ENCODE results near the gene ILF2. TPM values are rescaled to one million over a fixed set of nuclear protein-coding genes. Genes with fewer than 3 reads are reported as not detected.

Gene ILF2
- total RNA-seq, 2 experiments from 2014 or later, result 193 to 260 TPM

- Mint-ChIP-seq H3K9me3 (ENCODE audit: low read depth) (no peaks in the 10 kb centered on the region), H3K4me3 (no peak overlapping the region), H3K27me3 (peaks cover 33% of the 10 kb centered on the region), H3K4me1 (no peaks in the 10 kb centered on the region), H3K27ac (no peak overlapping the region), H3K36me3 (no peaks in the 10 kb centered on the region)
- DNase-seq (no peak), ATAC-seq (no peak)
- CTCF ChIA-PET, result interaction anchor here (1.4 kb wide), 1 partner anchor 10 kb away, joined by 7 read pairs; the partner anchor contains the start of gene NPR1
Measured at GRCh38 chr1:153688276-153688675, 17.5 kb upstream of the ILF2 start.

- H3K27ac Mint-ChIP-seq, result no peak overlapping the region
- H3K4me3 Mint-ChIP-seq, result no peak overlapping the region
- no peaks in the 10 kb centered on the region for H3K36me3 Mint-ChIP-seq
- no peaks in the 10 kb centered on the region for H3K4me1 Mint-ChIP-seq
- no peak for ATAC-seq
- no peaks in the 10 kb centered on the region for H3K9me3 Mint-ChIP-seq (ENCODE audit: low read depth)
- H3K27me3 Mint-ChIP-seq, result peaks cover 38% of the 10 kb centered on the region
- DNase-seq, result no peak
- CTCF ChIA-PET, result interaction anchor here (1.4 kb wide), 1 partner anchor 9 kb away, joined by 7 read pairs; the partner anchor contains the start of gene NPR1
Measured at GRCh38 chr1:153687346-153688125, 16.7 kb upstream of the ILF2 start.

GRCh38 chr1:153685544-153686340 is 14.9 kb upstream of the ILF2 start:
- H3K4me1 Mint-ChIP-seq, result no peaks in the 10 kb centered on the region
- no peak overlapping the region for H3K4me3 Mint-ChIP-seq
- H3K27ac Mint-ChIP-seq, result no peak overlapping the region
- no peaks in the 10 kb centered on the region for H3K9me3 Mint-ChIP-seq (ENCODE audit: low read depth)
- DNase-seq, result no peak
- H3K36me3 Mint-ChIP-seq, result no peaks in the 10 kb centered on the region
- no peak for ATAC-seq
- CTCF ChIA-PET, result no interaction called here
- H3K27me3 Mint-ChIP-seq, result peaks cover 47% of the 10 kb centered on the region

DNA sequence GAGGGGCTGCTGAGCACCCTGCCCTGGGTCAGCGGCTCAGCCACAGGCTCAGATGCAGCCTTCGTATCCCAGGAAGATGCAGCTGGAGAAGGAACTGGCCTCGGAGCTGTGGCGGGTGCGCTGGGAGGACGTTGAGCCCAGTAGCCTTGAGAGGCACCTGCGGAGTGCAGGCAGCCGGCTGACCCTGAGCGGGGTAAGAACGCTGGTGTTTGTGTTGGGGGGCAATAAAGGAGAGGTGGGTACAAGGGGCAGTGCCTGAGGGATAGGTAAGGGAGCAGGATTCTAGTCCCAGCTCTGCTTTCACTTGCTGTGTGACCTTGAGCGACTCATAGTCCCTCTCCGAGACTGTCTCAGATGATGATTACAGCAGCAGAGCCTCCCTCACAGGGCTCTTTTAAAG is 14.1 kb upstream of the ILF2 start:
- Mint-ChIP-seq H3K27ac (no peak overlapping the region), H3K4me3 (no peak overlapping the region), H3K27me3 (peaks cover 51% of the 10 kb centered on the region), H3K36me3 (no peaks in the 10 kb centered on the region), H3K4me1 (no peaks in the 10 kb centered on the region), H3K9me3 (ENCODE audit: low read depth) (no peaks in the 10 kb centered on the region)
- DNase-seq (no peak), ATAC-seq (no peak)
- CTCF ChIA-PET, result no interaction called here

- no peak overlapping the region for H3K4me3 Mint-ChIP-seq
- no peaks in the 10 kb centered on the region for H3K36me3 Mint-ChIP-seq
- CTCF ChIA-PET, result no interaction called here
- peaks cover 4% of the 10 kb centered on the region for H3K4me1 Mint-ChIP-seq
- DNase-seq (no peak), ATAC-seq (no peak)
- H3K27ac Mint-ChIP-seq, result no peak overlapping the region
- H3K9me3 Mint-ChIP-seq (ENCODE audit: low read depth), result no peaks in the 10 kb centered on the region
- peaks cover 54% of the 10 kb centered on the region for H3K27me3 Mint-ChIP-seq
Measured at GRCh38 chr1:153683854-153684253, 13.1 kb upstream of the ILF2 start.

DNA sequence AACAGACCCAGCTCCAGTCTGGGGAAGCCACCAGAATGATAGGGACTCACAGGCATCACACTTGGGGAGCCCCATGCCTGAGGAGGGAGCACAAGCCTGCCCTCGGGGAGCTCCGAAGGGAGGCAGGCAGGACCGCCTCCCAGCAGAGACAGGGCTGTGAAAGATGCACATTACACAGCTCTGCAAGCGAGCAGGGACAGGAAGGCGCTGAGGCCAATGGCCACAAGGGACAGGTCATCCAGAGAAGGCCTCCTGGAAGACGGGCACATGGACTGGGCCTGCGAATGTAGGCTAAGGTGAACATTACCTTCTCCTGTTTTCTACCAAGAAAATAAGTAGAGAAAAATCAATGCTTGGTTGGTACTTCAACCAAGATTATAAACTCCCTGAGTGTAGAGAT is 11.9 kb upstream of the ILF2 start:
- peaks cover 65% of the 10 kb centered on the region for H3K27me3 Mint-ChIP-seq
- H3K27ac Mint-ChIP-seq, result no peak overlapping the region
- CTCF ChIA-PET, result no interaction called here

GRCh38 chr1:153680120-153680403 is 9.3 kb upstream of the ILF2 start:
- no peaks in the 10 kb centered on the region for H3K36me3 Mint-ChIP-seq
- H3K4me1 Mint-ChIP-seq, result peaks cover 19% of the 10 kb centered on the region
- no peak overlapping the region for H3K27ac Mint-ChIP-seq

More for the DNA sequence above, 11.9 kb upstream of the ILF2 start:
- Mint-ChIP-seq H3K36me3 (no peaks in the 10 kb centered on the region), H3K4me1 (peaks cover 15% of the 10 kb centered on the region), H3K4me3 (no peak overlapping the region), H3K9me3 (ENCODE audit: low read depth) (no peaks in the 10 kb centered on the region)
- ATAC-seq, result no peak
- DNase-seq, result no peak

DNA sequence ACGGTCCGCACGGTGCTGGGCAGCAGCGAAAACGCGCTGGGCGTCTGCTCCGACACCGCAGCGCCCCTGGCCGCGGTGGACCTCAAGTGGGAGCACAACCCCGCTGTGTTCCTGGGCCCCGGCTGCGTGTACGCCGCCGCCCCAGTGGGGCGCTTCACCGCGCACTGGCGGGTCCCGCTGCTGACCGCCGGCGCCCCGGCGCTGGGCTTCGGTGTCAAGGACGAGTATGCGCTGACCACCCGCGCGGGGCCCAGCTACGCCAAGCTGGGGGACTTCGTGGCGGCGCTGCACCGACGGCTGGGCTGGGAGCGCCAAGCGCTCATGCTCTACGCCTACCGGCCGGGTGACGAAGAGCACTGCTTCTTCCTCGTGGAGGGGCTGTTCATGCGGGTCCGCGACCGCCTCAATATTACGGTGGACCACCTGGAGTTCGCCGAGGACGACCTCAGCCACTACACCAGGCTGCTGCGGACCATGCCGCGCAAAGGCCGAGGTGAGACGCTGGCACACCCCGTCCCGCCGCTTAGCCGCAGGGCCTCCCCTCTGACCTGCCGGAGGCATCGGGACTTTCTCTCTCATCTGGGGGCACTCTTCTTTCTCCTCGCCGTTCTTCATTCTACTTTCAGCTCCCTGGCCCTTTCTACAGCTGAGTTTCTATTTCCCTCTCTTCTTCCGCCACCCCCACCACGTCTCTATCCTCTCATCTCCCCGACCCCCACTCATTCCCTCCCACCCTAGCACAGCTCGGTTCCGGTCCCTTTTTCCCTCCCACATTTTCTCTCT is 8.7 kb upstream of the ILF2 start:
- Mint-ChIP-seq H3K4me1 (peaks cover 19% of the 10 kb centered on the region), H3K9me3 (ENCODE audit: low read depth) (no peaks in the 10 kb centered on the region), H3K4me3 (peak overlapping the region; percentile 64), H3K27me3 (peaks cover 65% of the 10 kb centered on the region), H3K27ac (no peak overlapping the region), H3K36me3 (no peaks in the 10 kb centered on the region)
- CTCF ChIA-PET, result interaction anchor here (0.8 to 4.4 kb wide), 12 partner anchors 12 to 320 kb away, joined by 3 to 26 read pairs (median 3); partner anchors contain the start of genes RAB13 and SLC39A1
- ATAC-seq (peak; percentile 68), DNase-seq (no peak)

More at GRCh38 chr1:153680120-153680403, 9.3 kb upstream of the ILF2 start:
- Mint-ChIP-seq H3K27me3 (peaks cover 70% of the 10 kb centered on the region), H3K4me3 (peak overlapping the region; percentile 64), H3K9me3 (ENCODE audit: low read depth) (no peaks in the 10 kb centered on the region)
- DNase-seq (no peak), ATAC-seq (no peak)
- CTCF ChIA-PET, result interaction anchor here (0.8 to 1.1 kb wide), 5 partner anchors 13 to 319 kb away, joined by 3 to 6 read pairs (median 3); no protein-coding TSS in a partner anchor

- peak within 1 kb of the TSS; percentile 72 for H3K4me3 Mint-ChIP-seq
- DNase-seq (peak; percentile 50), ATAC-seq (peak; percentile 54)
- peaks cover 19% of the 10 kb centered on the region for H3K4me1 Mint-ChIP-seq
- peaks cover 62% of the 10 kb centered on the region for H3K27me3 Mint-ChIP-seq
- CTCF ChIA-PET, result interaction anchor here (0.5 to 4.4 kb wide), 14 partner anchors 9 to 1365 kb away, joined by 3 to 26 read pairs (median 4); partner anchors contain the start of genes RAB13, SLC27A3, SLC39A1 and SNAPIN
- H3K27ac Mint-ChIP-seq, result peak within 1 kb of the TSS; percentile 17
- H3K9me3 Mint-ChIP-seq (ENCODE audit: low read depth), result no peaks in the 10 kb centered on the region
- H3K36me3 Mint-ChIP-seq, result no peaks in the 10 kb centered on the region
Measured at GRCh38 chr1:153678519-153679336, 7.9 kb upstream of the ILF2 start, which contains the start of gene NPR1. Gene NPR1 (plus strand): TSS chr1:153678688. CDS start chr1:153679109, 421 bp downstream.

- H3K4me1 Mint-ChIP-seq, result peaks cover 19% of the 10 kb centered on the region
Measured at GRCh38 chr1:153677718-153678518, 7.1 kb upstream of the ILF2 start.

DNA sequence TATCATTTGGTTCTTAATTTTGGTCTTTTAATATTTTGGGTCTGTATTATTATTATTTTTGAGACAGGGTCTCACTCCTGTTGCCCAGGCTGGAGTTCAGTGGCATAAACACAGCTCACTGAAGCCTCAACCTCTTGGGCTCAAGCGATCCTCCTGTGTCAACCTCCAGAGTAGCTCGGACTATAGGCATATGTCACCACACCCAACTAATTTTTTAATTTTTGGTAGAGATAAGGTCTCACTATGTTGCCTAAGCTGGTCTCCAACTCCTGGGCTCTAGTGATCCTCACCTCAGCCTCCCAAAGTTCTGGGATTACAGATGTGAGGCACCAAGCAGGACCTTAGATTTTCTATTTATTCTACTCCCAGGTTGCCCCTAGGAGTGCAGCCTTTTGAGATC is 2.7 kb upstream of the ILF2 start:
- no peak overlapping the region for H3K4me3 Mint-ChIP-seq
- H3K9me3 Mint-ChIP-seq (ENCODE audit: low read depth), result no peaks in the 10 kb centered on the region
- peak overlapping the region; percentile 43 for H3K27ac Mint-ChIP-seq
- no peak for ATAC-seq
- H3K36me3 Mint-ChIP-seq, result peaks cover 18% of the 10 kb centered on the region
- H3K4me1 Mint-ChIP-seq, result peaks cover 32% of the 10 kb centered on the region
- H3K27me3 Mint-ChIP-seq, result peaks cover 19% of the 10 kb centered on the region
- DNase-seq, result no peak
- CTCF ChIA-PET, result no interaction called here

More at GRCh38 chr1:153677718-153678518, 7.1 kb upstream of the ILF2 start:
- Mint-ChIP-seq H3K4me3 (peak overlapping the region; percentile 72), H3K9me3 (ENCODE audit: low read depth) (no peaks in the 10 kb centered on the region), H3K36me3 (no peaks in the 10 kb centered on the region), H3K27me3 (peaks cover 56% of the 10 kb centered on the region), H3K27ac (no peak overlapping the region)
- DNase-seq, result peak; percentile 63
- ATAC-seq, result no peak
- CTCF ChIA-PET, result interaction anchor here (0.5 to 4.4 kb wide), 22 partner anchors 10 to 1366 kb away, joined by 3 to 26 read pairs (median 4); partner anchors contain the start of genes RAB13, SLC27A3 and SNAPIN
